HG02763 (cell line): ENCODE results near the gene PPHLN1.

Source experiments
- ATAC-seq: cut with Tn5 transposase; IDR thresholded peaks from one replicate; pipeline ENCODE4 v1.9.1; 2021; ENCODE audit warnings: mild to moderate bottlenecking, moderate library complexity; ENCODE audit not compliant: unreplicated experiment

Gene PPHLN1

GRCh38 chr12:42325653-42326474 lies at the start of gene PPHLN1, which contains the start of gene ZCRB1:
PPHLN1 (plus strand) TSS chr12:42326167; CDS start chr12:42335903, 9,736 bp downstream.
ZCRB1 (minus strand) TSS chr12:42326094; CDS start chr12:42324102, 1,992 bp downstream.
- ATAC-seq: peak; percentile 96

- ATAC-seq: no peak
Observed at GRCh38 chr12:42277396-42278127, 48.4 kb upstream of the PPHLN1 start.

GRCh38 chr12:42278128-42278510 lies 47.8 kb upstream of the PPHLN1 start:
- no peak for ATAC-seq

GRCh38 chr12:42281278-42281677 lies 44.7 kb upstream of the PPHLN1 start:
- ATAC-seq: no peak

GRCh38 chr12:42281844-42282243 lies 44.1 kb upstream of the PPHLN1 start:
- ATAC-seq: no peak

GRCh38 chr12:42282294-42282693 lies 43.7 kb upstream of the PPHLN1 start:
- ATAC-seq: no peak

- ATAC-seq: no peak
Observed at GRCh38 chr12:42283739-42284138, 42.2 kb upstream of the PPHLN1 start.

- peak; percentile 45 for ATAC-seq
Observed at GRCh38 chr12:42284157-42284556, 41.8 kb upstream of the PPHLN1 start.

- no peak for ATAC-seq
Observed at GRCh38 chr12:42284876-42285275, 41.1 kb upstream of the PPHLN1 start.

GRCh38 chr12:42285431-42285830 lies 40.5 kb upstream of the PPHLN1 start:
- ATAC-seq: no peak

- ATAC-seq: no peak
Observed at GRCh38 chr12:42286741-42287140, 39.2 kb upstream of the PPHLN1 start.

GRCh38 chr12:42288544-42288943 lies 37.4 kb upstream of the PPHLN1 start:
- ATAC-seq: no peak

- no peak for ATAC-seq
Observed at GRCh38 chr12:42291680-42292079, 34.3 kb upstream of the PPHLN1 start.

GRCh38 chr12:42296503-42297109 lies 29.4 kb upstream of the PPHLN1 start:
- ATAC-seq: no peak

- ATAC-seq: no peak
Observed at GRCh38 chr12:42298887-42299286, 27.1 kb upstream of the PPHLN1 start.

- peak; percentile 82 for ATAC-seq
Observed at GRCh38 chr12:42299392-42300308, 26.3 kb upstream of the PPHLN1 start.

- ATAC-seq: no peak
Observed at GRCh38 chr12:42306297-42306696, 19.7 kb upstream of the PPHLN1 start.

GRCh38 chr12:42308390-42308789 lies 17.6 kb upstream of the PPHLN1 start:
- ATAC-seq: no peak

GRCh38 chr12:42309996-42310395 lies 16.0 kb upstream of the PPHLN1 start:
- no peak for ATAC-seq

GRCh38 chr12:42315108-42315507 lies 10.9 kb upstream of the PPHLN1 start:
- ATAC-seq: no peak

GRCh38 chr12:42320796-42321195 lies 5.2 kb upstream of the PPHLN1 start:
- no peak for ATAC-seq
